B cell (primary cell): ENCODE measurements around the gene TRABD2B. TPM values are rescaled to one million over a fixed set of nuclear protein-coding genes. Genes with fewer than 3 reads are reported as not detected.

ENCODE experiments used
- ATAC-seq: fragments of 200-7000 bp; cut with Tn5 transposase; one replicate; pipeline ENCODE4 v1.10.0; 2021; ENCODE audit warnings: low read depth, mild to moderate bottlenecking, moderate number of reproducible peaks, moderate library complexity
- CTCF ChIA-PET: fragments of 350-600 bp; sonication (Branson Sonifier 250); formaldehyde crosslinking; loops from one replicate; lab custom pipeline; 2021; ENCODE audit warnings: antibody characterized with exemption, inconsistent platforms; lab: Charles Lee
- POLR2A ChIA-PET: fragments of 350-600 bp; sonication (Branson Sonifier 250); formaldehyde crosslinking; loops from one replicate; lab custom pipeline; 2021; ENCODE audit warnings: antibody characterized with exemption; lab: Charles Lee
- DNase-seq: peaks from one replicate; pipeline ENCODE4 v3.0.0; 2013
- H2AFZ ChIP-seq: 2 replicates; pipeline ENCODE4 v1.6.1; 2012; ENCODE audit warnings: mild to moderate bottlenecking, low read depth, low read length; ENCODE audit not compliant: insufficient read depth, poor library complexity, severe bottlenecking
- H3K27ac ChIP-seq, 2 donors: 1 replicate in 1 of 2; 2 replicates in 1 of 2; pipeline ENCODE4 v1.5.1; 2012 to 2013; ENCODE audit warnings: low read length in 2 of 2, mild to moderate bottlenecking in 2 of 2, moderate library complexity in 1 of 2
- H3K27me3 ChIP-seq, 4 experiments: fragments of 200-600 bp in 1 of 4; sonication (generic) in 1 of 4; replicated peaks in 1 of 4; 1 replicate in 2 of 4; 2 replicates in 2 of 4; pipeline versions ENCODE4 v1.6.1 to v1.7.0; 2013 to 2016; ENCODE audit warnings: low read length in 3 of 4, mild to moderate bottlenecking in 2 of 4, mixed read lengths in 1 of 4, moderate library complexity in 1 of 4; ENCODE audit not compliant: insufficient read depth in 4 of 4, control insufficient read depth in 3 of 4; ENCODE audit errors: control extremely low read depth in 1 of 4
- H3K36me3 ChIP-seq, 2 experiments: replicated peaks in 1 of 2; 1 replicate in 1 of 2; 2 replicates in 1 of 2; pipeline versions ENCODE4 v1.6.1 to v1.7.1; 2013; ENCODE audit warnings: low read length in 1 of 2; ENCODE audit not compliant: insufficient read depth in 2 of 2, control insufficient read depth in 1 of 2; ENCODE audit errors: control extremely low read depth in 1 of 2, extremely low read depth in 1 of 2
- H3K4me1 ChIP-seq, 2 donors: fragments of 200-600 bp in 1 of 2; sonication (generic) in 1 of 2; 1 replicate in 1 of 2; 2 replicates in 1 of 2; pipeline versions ENCODE4 v1.5.1 to v1.6.1; 2013 to 2017; ENCODE audit warnings: low read length in 2 of 2; ENCODE audit not compliant: control insufficient read depth in 2 of 2, insufficient read depth in 2 of 2
- H3K4me2 ChIP-seq: replicated peaks from 2 replicates; pipeline ENCODE3; 2012; ENCODE audit warnings: mild to moderate bottlenecking, low read depth, low read length; ENCODE audit not compliant: poor library complexity, severe bottlenecking
- H3K4me3 ChIP-seq, 5 experiments: fragments of 200-600 bp in 1 of 5; sonication (generic) in 1 of 5; 1 replicate in 3 of 5; 2 replicates in 2 of 5; pipeline versions ENCODE4 v1.5.1 to v1.7.0; 2011 to 2016; ENCODE audit warnings: low read length in 4 of 5, mild to moderate bottlenecking in 4 of 5, low read depth in 2 of 5, control low read depth in 1 of 5, moderate library complexity in 1 of 5; ENCODE audit not compliant: insufficient read depth in 1 of 5; ENCODE audit errors: control extremely low read depth in 1 of 5, extremely low read depth in 1 of 5
- H3K79me2 ChIP-seq: fragments of 200-600 bp; sonication (generic); one replicate; pipeline ENCODE4 v1.6.0; 2016; ENCODE audit warnings: low read length; ENCODE audit not compliant: control insufficient read depth, insufficient read depth
- H3K9ac ChIP-seq: fragments of 200-600 bp; sonication (generic); 2 replicates; pipeline ENCODE4 v1.6.1; 2017; ENCODE audit warnings: mild to moderate bottlenecking, low read length, moderate library complexity
- H3K9me3 ChIP-seq, 3 donors: one replicate each; pipeline versions ENCODE4 v1.6.1 to v1.7.1; 2013; ENCODE audit warnings: low read length in 2 of 3; ENCODE audit not compliant: control insufficient read depth in 2 of 3, insufficient read depth in 1 of 3; ENCODE audit errors: control extremely low read depth in 1 of 3
- H4K20me1 ChIP-seq: 2 replicates; pipeline ENCODE4 v1.6.0; 2012; ENCODE audit warnings: mild to moderate bottlenecking, low read length; ENCODE audit not compliant: insufficient read depth, control insufficient read depth, poor library complexity, severe bottlenecking
- H3K27ac Mint-ChIP-seq: one replicate; pipeline ENCODE4 v1.8.0; 2021; ENCODE audit warnings: mixed read lengths
- H3K27me3 Mint-ChIP-seq: one replicate; pipeline ENCODE4 v1.8.0; 2021; ENCODE audit warnings: mixed read lengths
- H3K4me1 Mint-ChIP-seq: one replicate; pipeline ENCODE4 v1.8.0; 2021; ENCODE audit warnings: mixed read lengths
- H3K4me3 Mint-ChIP-seq: one replicate; pipeline ENCODE4 v1.8.0; 2021; ENCODE audit warnings: mixed read lengths
- H3K9me3 Mint-ChIP-seq: one replicate; pipeline ENCODE4 v1.8.0; 2022; ENCODE audit warnings: mixed read lengths; ENCODE audit not compliant: insufficient read depth
- EZH2 ChIP-seq: IDR thresholded peaks from 2 replicates; pipeline ENCODE4 v1.6.1; 2012; ENCODE audit warnings: borderline replicate concordance, low read depth, mild to moderate bottlenecking, moderate library complexity, low read length; ENCODE audit not compliant: insufficient read depth, poor library complexity, severe bottlenecking
- WGBS: methylation state at CpG from one replicate; pipeline ENCODE4 v1.1.5; 2013; ENCODE audit warnings: missing lambda C conversion rate; ENCODE audit not compliant: insufficient coverage; 5-methylcytosine and 5-hydroxymethylcytosine counted together
- intact Hi-C: fragments of 100-400 bp; cut with micrococcal nuclease; formaldehyde crosslinking; loops from one replicate; pipeline ENCODE4 v1.10.0; 2022
- polyA plus RNA-seq: library from polyadenylated mRNA; depleted of rRNA; stranded (reverse); fragments of >200 nt; gene quantifications from 2 replicates; pipeline ENCODE4 v1.2.3, GENCODE V29; 2012
- total RNA-seq, 2 donors: library from RNA; stranded (reverse); fragments of 120-200 nt in 1 of 2; gene quantifications; 1 replicate in 1 of 2; 2 replicates in 1 of 2; pipeline versions ENCODE4 v1.2.3 to v1.2.4, GENCODE V29; 2013 to 2022
- TF ChIP-seq, protein P1 (sequence below): fragments of 200-600 bp; IDR thresholded peaks from one replicate; pipeline ENCODE4 v1.8.0; 2022; ENCODE audit warnings: antibody characterized with exemption, mild to moderate bottlenecking

TRABD2B gene
- total and polyA plus RNA-seq, 2 donors (not counting 1 experiment from before 2014, with no cell fraction given) = not detected

DNA sequence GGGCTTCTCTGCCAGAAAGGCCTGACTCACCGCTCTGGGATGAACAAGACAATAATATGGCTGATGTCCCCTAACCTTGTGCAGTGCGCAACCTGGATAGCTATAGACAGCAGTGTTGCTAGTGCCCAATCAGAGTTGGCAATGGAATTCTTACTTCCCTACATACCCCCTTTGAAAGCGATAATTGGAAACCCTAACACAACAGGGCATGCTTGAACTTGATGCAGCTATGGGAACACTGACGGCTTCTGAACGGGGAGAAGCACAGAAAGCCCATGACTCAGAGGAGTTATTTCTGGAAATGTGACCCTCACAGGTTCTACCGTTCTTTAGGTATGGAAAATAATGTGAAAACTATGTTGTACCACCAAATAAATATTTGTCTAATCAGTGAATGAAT, 200.6 kb downstream of the TRABD2B start:
- intact Hi-C loops = no loop called here
- no peaks in the 10 kb centered on the region for H3K9me3 ChIP-seq
- H3K4me3 ChIP-seq = no peak overlapping the region
- Mint-ChIP-seq H3K4me1 (no peaks in the 10 kb centered on the region), H3K27ac (no peak overlapping the region), H3K27me3 (peaks cover 5% of the 10 kb centered on the region), H3K4me3 (no peak overlapping the region), H3K9me3 (no peaks in the 10 kb centered on the region)
- no peak overlapping the region for H3K4me2 ChIP-seq
- no peaks in the 10 kb centered on the region for H3K79me2 ChIP-seq
- no peak overlapping the region for H2AFZ ChIP-seq
- ATAC-seq = no peak
- no peak overlapping the region for H3K9ac ChIP-seq
- POLR2A ChIA-PET = no interaction called here
- DNase-seq = no peak
- WGBS = 100% methylated on average over 5 of the region's 6 CpGs
- TF ChIP-seq, protein P1, sequence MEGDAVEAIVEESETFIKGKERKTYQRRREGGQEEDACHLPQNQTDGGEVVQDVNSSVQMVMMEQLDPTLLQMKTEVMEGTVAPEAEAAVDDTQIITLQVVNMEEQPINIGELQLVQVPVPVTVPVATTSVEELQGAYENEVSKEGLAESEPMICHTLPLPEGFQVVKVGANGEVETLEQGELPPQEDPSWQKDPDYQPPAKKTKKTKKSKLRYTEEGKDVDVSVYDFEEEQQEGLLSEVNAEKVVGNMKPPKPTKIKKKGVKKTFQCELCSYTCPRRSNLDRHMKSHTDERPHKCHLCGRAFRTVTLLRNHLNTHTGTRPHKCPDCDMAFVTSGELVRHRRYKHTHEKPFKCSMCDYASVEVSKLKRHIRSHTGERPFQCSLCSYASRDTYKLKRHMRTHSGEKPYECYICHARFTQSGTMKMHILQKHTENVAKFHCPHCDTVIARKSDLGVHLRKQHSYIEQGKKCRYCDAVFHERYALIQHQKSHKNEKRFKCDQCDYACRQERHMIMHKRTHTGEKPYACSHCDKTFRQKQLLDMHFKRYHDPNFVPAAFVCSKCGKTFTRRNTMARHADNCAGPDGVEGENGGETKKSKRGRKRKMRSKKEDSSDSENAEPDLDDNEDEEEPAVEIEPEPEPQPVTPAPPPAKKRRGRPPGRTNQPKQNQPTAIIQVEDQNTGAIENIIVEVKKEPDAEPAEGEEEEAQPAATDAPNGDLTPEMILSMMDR = no peak
- H3K4me1 ChIP-seq = no peaks in the 10 kb centered on the region
- CTCF ChIA-PET = no interaction called here
- no peaks in the 10 kb centered on the region for H4K20me1 ChIP-seq
- no peaks in the 10 kb centered on the region for H3K36me3 ChIP-seq
- H3K27ac ChIP-seq = no peak overlapping the region
- no peaks in the 10 kb centered on the region for H3K27me3 ChIP-seq

DNA sequence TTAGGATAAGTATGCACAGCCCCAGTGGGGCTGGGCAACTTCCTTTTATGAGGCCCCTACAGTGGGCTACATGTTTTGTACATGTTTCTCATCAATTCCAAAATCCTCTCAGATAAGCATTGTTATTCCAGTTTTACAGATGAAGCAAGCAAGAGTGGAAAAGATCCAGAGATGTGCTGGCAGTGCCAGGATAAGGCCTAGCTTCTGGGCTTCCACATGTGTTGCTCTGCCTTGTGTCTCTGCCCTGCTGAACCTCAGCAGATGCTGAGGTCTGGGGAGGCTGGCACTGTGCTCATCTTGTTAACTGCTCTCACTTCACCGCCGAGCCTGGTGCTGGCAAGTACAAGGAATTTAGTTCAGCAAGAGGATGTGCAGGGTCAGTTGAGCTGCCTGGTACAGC, 202.1 kb downstream of the TRABD2B start:
- Histone ChIP-seq H3K9me3 (no peaks in the 10 kb centered on the region), H3K4me1 (no peaks in the 10 kb centered on the region), H2AFZ (no peak overlapping the region), H3K79me2 (no peaks in the 10 kb centered on the region), H3K36me3 (no peaks in the 10 kb centered on the region), H3K4me3 (no peak overlapping the region), H3K27me3 (no peaks in the 10 kb centered on the region), H4K20me1 (no peaks in the 10 kb centered on the region), H3K9ac (no peak overlapping the region), H3K27ac (no peak overlapping the region), H3K4me2 (no peak overlapping the region)
- intact Hi-C loops = no loop called here
- Mint-ChIP-seq H3K4me1 (no peaks in the 10 kb centered on the region), H3K27me3 (peaks cover 5% of the 10 kb centered on the region), H3K4me3 (no peak overlapping the region), H3K9me3 (no peaks in the 10 kb centered on the region), H3K27ac (no peak overlapping the region)
- TF ChIP-seq EZH2 = no peak
- TF ChIP-seq, protein P1 = no peak
- WGBS = 100% methylated on average over 2 of the region's 2 CpGs
- ChIA-PET CTCF (no interaction called here), POLR2A (no interaction called here)
- ATAC-seq = no peak
- DNase-seq = no peak
